Bronchial epithelial cell (primary cell): ENCODE measurements around the gene SLC36A1. TPM values are rescaled to one million over a fixed set of nuclear protein-coding genes. Genes with fewer than 3 reads are reported as not detected.

Experiments
- DNase-seq: peaks from one replicate; pipeline ENCODE4 v3.0.0-alpha.2; 2010; ENCODE audit warnings: low read depth
- FAIRE-seq: peaks from 2 replicates; lab custom pipeline; 2011; peaks lifted over from hg19 to GRCh38; lab: Jason Lieb, UNC
- H3K27me3 ChIP-seq: 2 replicates; pipeline ENCODE4 v1.5.1; 2011; ENCODE audit warnings: low read length; ENCODE audit not compliant: control insufficient read depth, insufficient read depth
- H3K36me3 ChIP-seq: 2 replicates; pipeline ENCODE4 v1.5.1; 2011; ENCODE audit warnings: low read length; ENCODE audit not compliant: control insufficient read depth, insufficient read depth
- H3K4me3 ChIP-seq: 2 replicates; pipeline ENCODE4 v1.5.1; 2011; ENCODE audit warnings: mild to moderate bottlenecking, low read depth, low read length, control low read depth
- total RNA-seq: library from RNA; depleted of rRNA; stranded (reverse); fragments of >200 nt; gene quantifications from 2 replicates; pipeline ENCODE4 v1.2.1, GENCODE V29; 2014
- TF ChIP-seq, protein P1 (sequence below): IDR thresholded peaks from 2 replicates; pipeline ENCODE4 v1.5.1; 2011; ENCODE audit warnings: mild to moderate bottlenecking, moderate library complexity, low read length, control low read depth, inconsistent platforms; ENCODE audit not compliant: insufficient read depth, severe bottlenecking

SLC36A1 gene
- total RNA-seq, 1 donor from 2014 or later = 4.5 TPM

GRCh38 chr5:151463137-151464029 lies 16.0 kb downstream of the SLC36A1 start:
- FAIRE-seq = no peak
- no peak for DNase-seq
- Histone ChIP-seq H3K4me3 (no peak overlapping the region), H3K36me3 (peaks cover 10% of the 10 kb centered on the region), H3K27me3 (no peaks in the 10 kb centered on the region)
- TF ChIP-seq, protein P1, sequence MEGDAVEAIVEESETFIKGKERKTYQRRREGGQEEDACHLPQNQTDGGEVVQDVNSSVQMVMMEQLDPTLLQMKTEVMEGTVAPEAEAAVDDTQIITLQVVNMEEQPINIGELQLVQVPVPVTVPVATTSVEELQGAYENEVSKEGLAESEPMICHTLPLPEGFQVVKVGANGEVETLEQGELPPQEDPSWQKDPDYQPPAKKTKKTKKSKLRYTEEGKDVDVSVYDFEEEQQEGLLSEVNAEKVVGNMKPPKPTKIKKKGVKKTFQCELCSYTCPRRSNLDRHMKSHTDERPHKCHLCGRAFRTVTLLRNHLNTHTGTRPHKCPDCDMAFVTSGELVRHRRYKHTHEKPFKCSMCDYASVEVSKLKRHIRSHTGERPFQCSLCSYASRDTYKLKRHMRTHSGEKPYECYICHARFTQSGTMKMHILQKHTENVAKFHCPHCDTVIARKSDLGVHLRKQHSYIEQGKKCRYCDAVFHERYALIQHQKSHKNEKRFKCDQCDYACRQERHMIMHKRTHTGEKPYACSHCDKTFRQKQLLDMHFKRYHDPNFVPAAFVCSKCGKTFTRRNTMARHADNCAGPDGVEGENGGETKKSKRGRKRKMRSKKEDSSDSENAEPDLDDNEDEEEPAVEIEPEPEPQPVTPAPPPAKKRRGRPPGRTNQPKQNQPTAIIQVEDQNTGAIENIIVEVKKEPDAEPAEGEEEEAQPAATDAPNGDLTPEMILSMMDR = peak; percentile 26

DNA sequence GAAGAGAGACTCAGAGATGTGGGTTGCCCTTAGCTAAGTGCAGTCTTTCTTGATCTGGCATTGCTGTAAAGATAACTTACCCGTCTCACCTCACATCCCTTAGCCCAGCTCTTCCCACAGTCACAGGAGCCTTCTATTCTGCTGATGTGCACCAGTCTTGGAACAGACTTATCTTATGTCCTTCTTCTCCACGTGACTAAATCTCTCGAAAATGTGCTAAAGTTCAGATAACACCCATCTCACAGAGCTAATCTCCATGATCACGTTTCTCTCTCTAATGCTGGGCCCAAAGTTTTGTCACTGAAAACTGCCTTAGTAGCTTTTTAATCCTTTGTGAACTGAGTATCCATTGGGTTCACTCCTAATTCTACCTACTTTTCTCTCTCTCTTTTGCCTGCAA lies 16.7 kb downstream of the SLC36A1 start:
- no peaks in the 10 kb centered on the region for H3K27me3 ChIP-seq
- FAIRE-seq (no peak), DNase-seq (no peak)
- TF ChIP-seq, protein P1 = no peak
- peaks cover 10% of the 10 kb centered on the region for H3K36me3 ChIP-seq
- H3K4me3 ChIP-seq = no peak overlapping the region

- Histone ChIP-seq H3K36me3 (peaks cover 8% of the 10 kb centered on the region), H3K27me3 (no peaks in the 10 kb centered on the region), H3K4me3 (no peak overlapping the region)
- TF ChIP-seq, protein P1 = no peak
- FAIRE-seq (no peak), DNase-seq (no peak)
Observed at GRCh38 chr5:151465476-151465875, 18.1 kb downstream of the SLC36A1 start.

DNA sequence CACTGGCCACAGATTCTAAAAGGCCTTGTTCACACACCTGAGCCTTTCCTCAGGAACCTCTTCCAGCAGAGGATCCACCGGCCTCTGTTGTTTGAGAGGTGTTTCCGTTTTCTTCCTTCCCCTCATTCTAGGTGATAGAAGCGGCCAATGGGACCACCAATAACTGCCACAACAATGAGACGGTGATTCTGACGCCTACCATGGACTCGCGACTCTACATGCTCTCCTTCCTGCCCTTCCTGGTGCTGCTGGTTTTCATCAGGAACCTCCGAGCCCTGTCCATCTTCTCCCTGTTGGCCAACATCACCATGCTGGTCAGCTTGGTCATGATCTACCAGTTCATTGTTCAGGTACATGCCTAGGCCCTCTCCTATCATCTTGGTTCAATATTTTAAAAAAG lies 20.2 kb downstream of the SLC36A1 start:
- no peak for FAIRE-seq

GRCh38 chr5:151469386-151469785 lies 22.0 kb downstream of the SLC36A1 start:
- H3K36me3 ChIP-seq = peaks cover 7% of the 10 kb centered on the region
- TF ChIP-seq, protein P1 = no peak
- FAIRE-seq = no peak

More for the DNA sequence above, 20.2 kb downstream of the SLC36A1 start:
- H3K4me3 ChIP-seq = no peak overlapping the region
- no peak for DNase-seq
- peaks cover 8% of the 10 kb centered on the region for H3K36me3 ChIP-seq
- no peaks in the 10 kb centered on the region for H3K27me3 ChIP-seq
- TF ChIP-seq, protein P1 = no peak

DNA sequence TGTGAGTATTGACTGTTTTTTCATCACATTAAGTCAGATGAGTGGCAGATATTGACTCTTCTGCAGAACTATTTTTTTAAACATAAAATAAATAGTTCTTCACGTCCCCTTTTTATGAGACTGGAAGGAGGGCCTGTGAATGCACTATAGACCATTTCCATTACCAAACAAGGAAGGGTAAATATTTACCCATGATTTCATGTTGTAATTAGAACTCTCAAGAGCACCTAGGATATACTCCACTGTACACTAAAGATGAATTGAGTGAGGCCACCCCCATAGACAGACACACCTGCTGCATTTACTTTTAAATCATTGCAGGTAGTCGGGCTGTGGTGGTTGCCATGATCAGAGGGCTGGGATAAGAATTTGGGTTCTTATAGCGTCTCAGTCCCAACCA lies 22.6 kb downstream of the SLC36A1 start:
- DNase-seq = no peak
- no peaks in the 10 kb centered on the region for H3K27me3 ChIP-seq
- peaks cover 7% of the 10 kb centered on the region for H3K36me3 ChIP-seq
- FAIRE-seq = no peak
- H3K4me3 ChIP-seq = no peak overlapping the region
- TF ChIP-seq, protein P1 = no peak

More at GRCh38 chr5:151469386-151469785, 22.0 kb downstream of the SLC36A1 start:
- Histone ChIP-seq H3K27me3 (no peaks in the 10 kb centered on the region), H3K4me3 (no peak overlapping the region)
- DNase-seq = no peak
